Measurements from ENCODE around the gene EEFSEC. TPM values are rescaled to one million over a fixed set of nuclear protein-coding genes. Genes with fewer than 3 reads are reported as not detected.

EEFSEC gene
- total RNA-seq, 1 donor from 2014 or later: 6.1 TPM

GRCh38 chr3:128310286-128311058, 157.2 kb downstream of the EEFSEC start:
- H3K4me3 ChIP-seq (ENCODE audit: insufficient read depth, low read depth, low read length): no peak overlapping the region
- no peak overlapping the region for H2AFZ ChIP-seq (ENCODE audit: low read depth, low read length)
- H3K4me1 ChIP-seq (ENCODE audit: insufficient read depth, low read length): no peaks in the 10 kb centered on the region
- peaks cover 24% of the 10 kb centered on the region for H3K27me3 Mint-ChIP-seq (ENCODE audit: low read depth, unreplicated experiment)
- no peak overlapping the region for H3K9ac ChIP-seq (ENCODE audit: low read length)
- H3K79me2 ChIP-seq (ENCODE audit: insufficient read depth, low read length): no peaks in the 10 kb centered on the region
- H3K36me3 ChIP-seq (ENCODE audit: insufficient read depth, low read length): no peaks in the 10 kb centered on the region
- H3K27ac Mint-ChIP-seq (ENCODE audit: unreplicated experiment): no peak overlapping the region
- peaks cover 11% of the 10 kb centered on the region for H4K20me1 ChIP-seq (ENCODE audit: insufficient read depth, low read length)
- H3K36me3 Mint-ChIP-seq (ENCODE audit: low read depth, unreplicated experiment): peaks cover 4% of the 10 kb centered on the region
- H3K9me3 Mint-ChIP-seq (ENCODE audit: unreplicated experiment): peaks cover 4% of the 10 kb centered on the region
- TF ChIP-seq EZH2 (IDR thresholded peaks at IDR 0.05; ENCODE audit: insufficient read depth, low read length): no peak
- no peak for TF ChIP-seq CTCF (IDR thresholded peaks at IDR 0.05; ENCODE audit: insufficient read depth, low read depth, low read length)
- no peaks in the 10 kb centered on the region for H3K4me1 Mint-ChIP-seq (ENCODE audit: low read depth, unreplicated experiment)
- no peak overlapping the region for H3K4me2 ChIP-seq (ENCODE audit: low read length)
- H3K9me3 ChIP-seq (ENCODE audit: insufficient read depth, low read depth, low read length): no peaks in the 10 kb centered on the region
- no peaks in the 10 kb centered on the region for H3K27me3 ChIP-seq (ENCODE audit: insufficient read depth, low read length)
- FAIRE-seq (no peak), DNase-seq (ENCODE audit: low read depth) (no peak)
- no peak overlapping the region for H3K4me3 Mint-ChIP-seq (ENCODE audit: unreplicated experiment)
- no peak overlapping the region for H3K27ac ChIP-seq (ENCODE audit: low read depth, low read length)

- Histone ChIP-seq H2AFZ (ENCODE audit: low read depth, low read length) (no peak overlapping the region), H3K9ac (ENCODE audit: low read length) (no peak overlapping the region), H3K9me3 (ENCODE audit: insufficient read depth, low read depth, low read length) (no peaks in the 10 kb centered on the region), H3K27ac (ENCODE audit: low read depth, low read length) (no peak overlapping the region), H3K79me2 (ENCODE audit: insufficient read depth, low read length) (no peaks in the 10 kb centered on the region), H3K4me1 (ENCODE audit: insufficient read depth, low read length) (no peaks in the 10 kb centered on the region), H3K27me3 (ENCODE audit: insufficient read depth, low read length) (no peaks in the 10 kb centered on the region), H3K4me3 (ENCODE audit: insufficient read depth, low read depth, low read length) (no peak overlapping the region), H4K20me1 (ENCODE audit: insufficient read depth, low read length) (peaks cover 11% of the 10 kb centered on the region), H3K36me3 (ENCODE audit: insufficient read depth, low read length) (no peaks in the 10 kb centered on the region), H3K4me2 (ENCODE audit: low read length) (no peak overlapping the region)
- DNase-seq (ENCODE audit: low read depth) (no peak), FAIRE-seq (no peak)
- Mint-ChIP-seq H3K27me3 (ENCODE audit: low read depth, unreplicated experiment) (peaks cover 24% of the 10 kb centered on the region), H3K4me3 (ENCODE audit: unreplicated experiment) (no peak overlapping the region), H3K4me1 (ENCODE audit: low read depth, unreplicated experiment) (no peaks in the 10 kb centered on the region), H3K36me3 (ENCODE audit: low read depth, unreplicated experiment) (peaks cover 4% of the 10 kb centered on the region), H3K27ac (ENCODE audit: unreplicated experiment) (no peak overlapping the region), H3K9me3 (ENCODE audit: unreplicated experiment) (peaks cover 4% of the 10 kb centered on the region)
- no peak for TF ChIP-seq CTCF (IDR thresholded peaks at IDR 0.05; ENCODE audit: insufficient read depth, low read depth, low read length)
- TF ChIP-seq EZH2 (IDR thresholded peaks at IDR 0.05; ENCODE audit: insufficient read depth, low read length): no peak
Measured at GRCh38 chr3:128311441-128311844, 158.2 kb downstream of the EEFSEC start.

- Histone ChIP-seq H3K9me3 (ENCODE audit: insufficient read depth, low read depth, low read length) (no peaks in the 10 kb centered on the region), H2AFZ (ENCODE audit: low read depth, low read length) (no peak overlapping the region), H3K27me3 (ENCODE audit: insufficient read depth, low read length) (no peaks in the 10 kb centered on the region), H4K20me1 (ENCODE audit: insufficient read depth, low read length) (peaks cover 11% of the 10 kb centered on the region), H3K36me3 (ENCODE audit: insufficient read depth, low read length) (no peaks in the 10 kb centered on the region), H3K4me1 (ENCODE audit: insufficient read depth, low read length) (no peaks in the 10 kb centered on the region), H3K4me2 (ENCODE audit: low read length) (no peak overlapping the region), H3K9ac (ENCODE audit: low read length) (no peak overlapping the region), H3K27ac (ENCODE audit: low read depth, low read length) (no peak overlapping the region), H3K4me3 (ENCODE audit: insufficient read depth, low read depth, low read length) (no peak overlapping the region), H3K79me2 (ENCODE audit: insufficient read depth, low read length) (no peaks in the 10 kb centered on the region)
- Mint-ChIP-seq H3K27me3 (ENCODE audit: low read depth, unreplicated experiment) (peaks cover 24% of the 10 kb centered on the region), H3K4me3 (ENCODE audit: unreplicated experiment) (no peak overlapping the region), H3K9me3 (ENCODE audit: unreplicated experiment) (peaks cover 4% of the 10 kb centered on the region), H3K36me3 (ENCODE audit: low read depth, unreplicated experiment) (peaks cover 6% of the 10 kb centered on the region), H3K4me1 (ENCODE audit: low read depth, unreplicated experiment) (peaks cover 2% of the 10 kb centered on the region), H3K27ac (ENCODE audit: unreplicated experiment) (no peak overlapping the region)
- FAIRE-seq (no peak), DNase-seq (ENCODE audit: low read depth) (no peak)
- TF ChIP-seq CTCF (IDR thresholded peaks at IDR 0.05; ENCODE audit: insufficient read depth, low read depth, low read length): no peak
- TF ChIP-seq EZH2 (IDR thresholded peaks at IDR 0.05; ENCODE audit: insufficient read depth, low read length): no peak
Measured at GRCh38 chr3:128312271-128312670, 159.0 kb downstream of the EEFSEC start.
